NK-92 treated with Interleukin-12 subunit alpha and Interleukin-12 subunit beta, amount 100 ng/mL, for 24 hours (cell line): ENCODE measurements around the gene DICER1.

Source experiments
- DNase-seq: peaks from one replicate; lab custom pipeline; 2025; lab: John Stamatoyannopoulos, UW

Gene DICER1

DNA sequence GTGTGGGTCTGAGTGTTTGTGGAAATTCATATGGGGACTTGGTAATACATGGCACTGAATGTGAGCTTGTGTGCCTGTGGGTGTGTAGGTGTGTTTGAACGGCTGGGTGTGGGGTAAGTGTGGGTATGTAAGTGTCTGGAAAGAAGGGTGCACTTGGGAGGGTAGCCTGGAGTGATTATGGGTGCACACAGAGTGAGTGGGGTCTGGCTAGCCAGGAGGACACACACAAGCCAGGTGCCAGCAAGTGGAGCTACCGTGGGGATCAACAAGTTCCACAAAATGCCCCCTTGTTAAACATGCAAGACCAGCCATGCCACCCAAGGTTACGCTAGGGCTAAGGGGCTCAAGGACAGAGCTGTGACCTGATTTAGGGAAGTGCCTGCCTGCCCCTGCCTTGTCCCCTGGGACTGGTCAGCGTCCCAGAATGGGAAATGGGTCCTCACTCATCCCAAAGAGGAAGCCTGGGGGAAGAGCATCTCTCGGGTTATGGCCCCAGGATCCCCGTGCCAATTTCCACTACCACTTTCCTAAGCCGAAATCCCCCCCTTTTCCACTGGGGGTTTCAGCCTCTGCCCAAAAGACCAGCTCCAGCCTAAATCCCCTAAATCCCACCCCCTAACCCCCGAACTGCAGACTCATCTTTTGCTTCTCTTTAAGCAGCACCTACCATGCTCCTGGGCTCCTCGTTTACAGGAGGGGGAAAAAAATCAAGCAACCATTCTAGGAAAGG, 118.6 kb downstream of the DICER1 start:
- no peak for DNase-seq

DNA sequence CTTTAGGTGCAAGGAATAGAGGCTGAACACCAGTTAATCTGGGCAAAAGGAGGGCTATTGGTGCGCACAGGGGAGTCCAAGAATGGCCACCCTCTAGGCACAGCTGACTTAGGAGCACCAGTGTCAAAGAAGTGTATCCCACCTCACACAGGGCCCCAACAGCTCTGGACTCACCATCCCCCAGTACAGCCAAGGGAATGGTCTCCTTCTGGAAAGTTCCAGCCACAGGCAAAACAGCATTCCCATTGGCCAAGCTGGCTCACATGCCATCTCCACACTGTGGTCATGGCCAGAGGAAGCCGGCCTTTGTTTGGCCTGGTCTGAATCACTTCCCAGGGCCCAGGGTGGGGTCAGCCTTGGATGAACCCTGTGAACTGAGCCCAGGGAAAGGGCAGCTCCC, 120.1 kb downstream of the DICER1 start:
- DNase-seq: no peak
